VCaP (cell line): ENCODE data around the gene TRIM61.
A peak's percentile ranks its signal among the peaks of the same experiment; 100 is the strongest.
"Not testable (repeated sequence)": the region's sequence is repeated elsewhere in the genome, so short reads cannot be mapped to it uniquely, and the experiment has no call there.

Experiments used
- H3K27ac ChIP-seq: fragments of 450-650 bp; 2 replicates; pipeline ENCODE4 v1.5.1; 2017
- TF ChIP-seq, protein P1 (sequence below): fragments of 450-650 bp; conservative IDR thresholded peaks from 2 replicates; pipeline ENCODE4 v1.5.1; 2017; ENCODE audit warnings: mild to moderate bottlenecking, moderate library complexity

Gene TRIM61

DNA sequence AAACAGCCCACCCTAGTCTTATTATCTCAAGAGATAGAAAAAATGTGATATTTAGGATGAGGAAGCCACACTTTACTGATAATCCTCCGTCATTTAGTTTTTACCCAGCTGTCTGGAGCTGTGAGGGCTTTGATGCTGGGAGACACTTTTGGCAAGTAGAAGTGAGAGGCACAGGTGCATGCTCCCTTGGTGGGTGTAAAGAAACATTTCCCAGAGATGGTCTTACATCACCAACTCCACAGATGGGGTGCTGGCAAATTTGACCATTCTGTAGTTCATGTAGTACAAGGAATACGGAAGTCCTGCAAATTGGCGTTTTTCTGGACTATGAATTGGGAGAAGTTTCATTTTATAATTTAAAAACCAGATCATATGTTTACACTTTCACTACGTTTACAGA lies 28.5 kb downstream of the TRIM61 start:
- TF ChIP-seq, protein P1, sequence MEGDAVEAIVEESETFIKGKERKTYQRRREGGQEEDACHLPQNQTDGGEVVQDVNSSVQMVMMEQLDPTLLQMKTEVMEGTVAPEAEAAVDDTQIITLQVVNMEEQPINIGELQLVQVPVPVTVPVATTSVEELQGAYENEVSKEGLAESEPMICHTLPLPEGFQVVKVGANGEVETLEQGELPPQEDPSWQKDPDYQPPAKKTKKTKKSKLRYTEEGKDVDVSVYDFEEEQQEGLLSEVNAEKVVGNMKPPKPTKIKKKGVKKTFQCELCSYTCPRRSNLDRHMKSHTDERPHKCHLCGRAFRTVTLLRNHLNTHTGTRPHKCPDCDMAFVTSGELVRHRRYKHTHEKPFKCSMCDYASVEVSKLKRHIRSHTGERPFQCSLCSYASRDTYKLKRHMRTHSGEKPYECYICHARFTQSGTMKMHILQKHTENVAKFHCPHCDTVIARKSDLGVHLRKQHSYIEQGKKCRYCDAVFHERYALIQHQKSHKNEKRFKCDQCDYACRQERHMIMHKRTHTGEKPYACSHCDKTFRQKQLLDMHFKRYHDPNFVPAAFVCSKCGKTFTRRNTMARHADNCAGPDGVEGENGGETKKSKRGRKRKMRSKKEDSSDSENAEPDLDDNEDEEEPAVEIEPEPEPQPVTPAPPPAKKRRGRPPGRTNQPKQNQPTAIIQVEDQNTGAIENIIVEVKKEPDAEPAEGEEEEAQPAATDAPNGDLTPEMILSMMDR: no peak
- H3K27ac ChIP-seq: no peak overlapping the region

DNA sequence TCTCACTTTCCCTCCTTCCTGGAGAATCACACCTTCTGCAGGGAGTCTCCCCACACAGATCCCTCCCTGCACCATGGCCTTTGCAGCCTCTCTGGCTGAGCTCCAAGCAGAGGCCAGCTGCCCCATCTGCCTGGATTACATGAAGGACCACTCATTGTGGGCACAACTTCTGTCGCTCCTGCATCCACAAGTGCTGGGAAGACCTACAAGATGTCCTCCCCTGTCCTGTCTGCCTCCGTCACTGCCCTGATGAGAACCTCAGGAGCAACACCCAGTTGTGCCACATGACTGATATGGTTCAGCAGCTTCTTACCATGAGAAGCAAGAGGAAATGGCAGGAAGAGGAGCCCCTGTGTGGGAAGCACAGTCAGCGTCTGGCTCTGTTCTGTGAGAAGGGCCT lies 29.5 kb downstream of the TRIM61 start:
- not testable (repeated sequence) for H3K27ac ChIP-seq

DNA sequence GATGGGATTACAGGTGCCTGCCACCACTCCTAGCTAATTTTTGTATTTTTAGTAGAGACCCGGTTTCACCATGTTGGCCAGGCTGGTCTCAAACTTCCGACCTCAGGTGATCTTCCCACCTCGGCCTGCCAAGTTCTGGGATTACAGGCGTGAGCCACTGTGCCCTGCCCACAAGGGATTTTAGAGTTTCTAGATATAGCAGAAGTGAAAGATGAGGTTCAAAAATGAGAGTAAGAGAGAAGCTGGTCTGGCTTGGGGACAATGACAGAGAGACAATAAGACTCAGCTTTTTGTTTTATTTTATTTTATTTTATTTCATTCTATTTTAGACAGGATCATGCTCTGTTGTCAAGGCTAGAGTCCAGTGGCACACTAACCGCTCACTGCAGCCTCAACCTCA lies 30.6 kb downstream of the TRIM61 start:
- TF ChIP-seq, protein P1: no peak
- no peak overlapping the region for H3K27ac ChIP-seq

DNA sequence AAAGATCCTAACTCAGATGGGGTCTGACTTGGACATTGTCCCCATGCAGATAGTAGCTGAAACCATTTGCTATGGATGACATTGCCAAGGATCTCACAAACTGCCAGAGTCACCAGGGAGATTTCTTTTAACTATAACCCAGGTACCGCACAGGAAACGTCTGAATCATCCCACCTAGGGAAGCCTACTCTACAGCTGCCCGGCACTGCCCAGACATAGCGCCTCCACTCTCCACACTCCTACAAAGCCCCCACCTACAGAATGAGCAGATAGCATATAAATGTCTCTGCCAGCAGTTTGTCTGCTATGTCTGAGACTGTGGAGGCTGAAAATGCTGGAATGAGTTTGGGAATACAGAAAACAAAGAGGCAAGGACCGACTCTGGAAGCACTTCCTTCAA lies 32.3 kb downstream of the TRIM61 start:
- TF ChIP-seq, protein P1: no peak
- H3K27ac ChIP-seq: no peak overlapping the region

DNA sequence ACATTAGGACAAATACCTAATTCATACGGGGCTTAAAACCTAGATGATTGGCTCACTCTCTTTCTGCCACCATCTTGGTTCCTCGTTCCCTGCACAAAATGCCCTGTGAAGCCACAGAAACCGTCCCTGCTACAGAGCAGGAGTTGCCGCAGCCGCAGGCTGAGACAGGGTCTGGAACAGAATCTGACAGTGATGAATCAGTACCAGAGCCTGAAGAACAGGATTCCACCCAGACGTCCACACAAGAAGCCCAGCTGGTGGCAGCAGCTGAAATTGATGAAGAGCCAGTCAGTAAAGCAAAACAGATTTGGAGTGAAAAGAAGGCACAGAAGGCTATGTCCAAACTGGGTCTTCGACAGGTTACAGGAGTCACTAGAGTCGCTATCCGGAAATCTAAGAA lies 34.3 kb downstream of the TRIM61 start:
- TF ChIP-seq, protein P1: no peak
- H3K27ac ChIP-seq: no peak overlapping the region

DNA sequence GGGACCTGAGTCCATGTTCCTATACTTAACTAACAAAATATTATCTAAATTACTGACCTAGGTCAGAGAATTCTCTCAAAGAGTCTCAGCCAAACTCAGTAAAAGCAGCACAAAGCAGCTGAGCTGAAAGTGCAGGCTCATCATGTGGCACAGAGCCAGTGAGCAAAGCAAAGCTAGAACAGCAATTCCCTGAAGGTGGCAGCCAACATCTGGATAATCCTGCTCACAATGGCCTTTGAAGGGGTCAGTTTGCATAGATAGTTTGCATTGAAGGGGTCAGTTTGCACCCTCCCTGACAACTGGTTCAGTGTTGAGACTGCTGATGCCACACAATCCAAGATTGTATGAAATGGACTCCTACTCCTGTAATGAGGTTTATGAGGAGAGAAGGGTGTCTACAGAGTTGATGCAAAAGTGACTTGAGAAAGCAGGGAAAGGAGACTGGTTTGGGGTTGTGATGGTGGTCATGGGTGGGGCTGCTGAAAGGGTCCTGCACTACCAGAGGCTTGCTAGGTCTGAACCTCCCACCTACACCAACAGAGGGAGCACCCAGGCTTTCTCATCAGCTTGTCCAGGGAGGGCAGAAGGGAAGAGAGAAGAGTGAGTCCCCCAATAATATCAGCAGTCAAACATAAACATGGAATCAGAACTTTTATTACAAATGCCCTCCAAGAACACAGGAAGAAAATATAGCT lies 39.7 kb downstream of the TRIM61 start:
- H3K27ac ChIP-seq: no peak overlapping the region
- TF ChIP-seq, protein P1: peak; percentile 41

DNA sequence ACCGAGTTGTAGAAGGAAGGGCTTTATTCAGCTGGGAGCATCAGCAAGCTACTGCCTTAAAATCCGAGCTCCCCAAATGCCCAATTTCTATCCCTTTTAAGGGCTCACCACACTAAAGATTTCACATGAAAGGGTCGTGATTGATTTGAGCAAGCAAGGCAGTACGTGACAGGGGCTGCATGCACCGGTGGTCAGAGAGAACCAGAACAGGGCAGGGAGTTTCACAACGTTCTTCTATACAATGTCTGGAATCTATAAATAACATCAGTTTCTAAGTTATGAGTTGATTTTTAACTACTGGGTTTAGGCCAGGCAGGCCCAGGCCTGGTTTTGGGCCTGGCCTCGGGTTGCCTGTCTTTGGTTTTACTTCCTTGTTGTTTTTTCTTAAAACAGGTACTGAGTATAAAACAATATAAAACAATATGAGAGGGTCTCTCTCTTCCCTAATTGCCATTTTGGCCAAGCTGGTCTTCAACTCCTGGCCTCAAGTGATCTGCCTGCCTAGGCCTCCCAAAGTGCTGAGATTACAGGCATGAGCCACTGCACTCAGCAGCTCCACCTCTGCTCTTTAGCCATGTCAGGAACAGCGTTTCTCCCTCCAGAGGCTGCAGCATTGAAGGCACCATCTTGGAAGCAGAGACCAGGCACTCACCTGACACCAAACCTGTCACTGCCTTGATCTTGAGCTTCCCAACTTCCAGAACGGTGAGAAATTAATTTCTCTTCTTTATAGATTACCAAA lies 41.4 kb downstream of the TRIM61 start:
- not testable (repeated sequence) for H3K27ac ChIP-seq

DNA sequence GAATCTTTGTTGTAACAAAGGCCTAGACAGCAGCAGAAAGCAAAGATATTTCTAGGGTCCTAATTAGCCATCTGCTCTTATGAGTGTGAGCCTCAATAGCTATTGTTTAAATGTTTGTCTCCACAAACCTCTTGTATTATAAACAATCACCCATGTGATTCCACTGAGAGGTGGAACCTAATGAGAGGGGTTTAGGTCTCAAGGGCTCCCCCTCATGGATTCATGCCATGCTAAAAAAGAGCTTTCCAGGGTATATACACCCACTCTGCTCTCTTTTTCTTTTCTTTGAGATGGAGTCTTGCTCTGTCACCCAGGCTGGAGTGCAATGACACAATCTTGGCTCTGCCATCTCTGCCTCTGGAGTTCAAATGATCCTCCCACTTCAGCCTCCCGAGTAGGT lies 42.1 kb downstream of the TRIM61 start:
- TF ChIP-seq, protein P1: peak; percentile 53
- no peak overlapping the region for H3K27ac ChIP-seq
